SK-N-SH treated with all-trans-retinoic acid at 6 μM for 48 hours (cell line): ENCODE data around the gene PRRG4.

Source experiments
- ATAC-seq: fragments of 200-7000 bp; cut with Tn5 transposase; 3 replicates; pipeline ENCODE4 v1.9.1; 2020; ENCODE audit warnings: mild to moderate bottlenecking, moderate library complexity
- ARNTL ChIP-seq: fragments of 450-650 bp; formaldehyde crosslinking; IDR thresholded peaks from 2 replicates; pipeline ENCODE4 v1.5.0; 2020; ENCODE audit warnings: low read depth, mild to moderate bottlenecking, moderate library complexity, borderline replicate concordance
- BACH2 ChIP-seq: fragments of 250-450 bp; sonication (Bioruptor Pico); IDR thresholded peaks from 2 replicates; pipeline ENCODE4 v1.9.0; 2021; ENCODE audit warnings: mild to moderate bottlenecking, borderline replicate concordance
- CSDC2 ChIP-seq: fragments of 250-450 bp; sonication (Bioruptor Pico); IDR thresholded peaks from 2 replicates; pipeline ENCODE4 v1.5.0; 2020; ENCODE audit warnings: mild to moderate bottlenecking, moderate library complexity
- ESRRG ChIP-seq: fragments of 250-450 bp; sonication (Bioruptor Pico); IDR thresholded peaks from 2 replicates; pipeline ENCODE4 v1.6.1; 2021; ENCODE audit warnings: mild to moderate bottlenecking
- GLIS3 ChIP-seq: fragments of 250-450 bp; sonication (Bioruptor Pico); IDR thresholded peaks from 2 replicates; pipeline ENCODE4 v1.5.0; 2020; ENCODE audit warnings: mild to moderate bottlenecking, moderate library complexity
- ISL1 ChIP-seq: fragments of 250-450 bp; sonication (Bioruptor Pico); IDR thresholded peaks from 2 replicates; pipeline ENCODE4 v2.1.2; 2022; ENCODE audit warnings: mild to moderate bottlenecking, moderate library complexity
- OSR1 ChIP-seq: fragments of 250-450 bp; sonication (Bioruptor Pico); IDR thresholded peaks from 2 replicates; pipeline ENCODE4 v1.8.0; 2022; ENCODE audit warnings: moderate library complexity, mild to moderate bottlenecking, inconsistent platforms
- PATZ1 ChIP-seq: fragments of 250-450 bp; sonication (Bioruptor Pico); IDR thresholded peaks from 2 replicates; pipeline ENCODE4 v1.8.0; 2020; ENCODE audit warnings: mild to moderate bottlenecking, moderate library complexity, borderline replicate concordance
- POU6F1 ChIP-seq: fragments of 250-450 bp; sonication (Bioruptor Pico); IDR thresholded peaks from 2 replicates; pipeline ENCODE4 v1.8.0; 2021; ENCODE audit warnings: low read depth, mild to moderate bottlenecking, moderate library complexity, borderline replicate concordance
- PPARA ChIP-seq: fragments of 250-450 bp; sonication (Bioruptor Pico); IDR thresholded peaks from 2 replicates; pipeline ENCODE4 v1.5.0; 2020; ENCODE audit warnings: mild to moderate bottlenecking, borderline replicate concordance
- RARB ChIP-seq: fragments of 250-450 bp; sonication (Bioruptor Pico); IDR thresholded peaks from 2 replicates; pipeline ENCODE4 v1.8.0; 2021; ENCODE audit warnings: mild to moderate bottlenecking, moderate library complexity
- TOX ChIP-seq: fragments of 250-450 bp; sonication (Bioruptor Pico); IDR thresholded peaks from 2 replicates; pipeline ENCODE4 v1.8.0; 2021; ENCODE audit warnings: mild to moderate bottlenecking, moderate library complexity, borderline replicate concordance
- TSHZ2 ChIP-seq: fragments of 250-450 bp; sonication (Bioruptor Pico); IDR thresholded peaks from 2 replicates; pipeline ENCODE4 v1.5.0; 2020; ENCODE audit warnings: mild to moderate bottlenecking, moderate library complexity
- ZC3H10 ChIP-seq: fragments of 250-450 bp; sonication (Bioruptor Pico); IDR thresholded peaks from 2 replicates; pipeline ENCODE4 v1.5.1; 2021; ENCODE audit warnings: mild to moderate bottlenecking, moderate library complexity
- ZFP3 ChIP-seq: fragments of 250-450 bp; sonication (Bioruptor Pico); IDR thresholded peaks from 2 replicates; pipeline ENCODE4 v1.5.0; 2020; ENCODE audit warnings: mild to moderate bottlenecking, moderate library complexity
- ZFP30 ChIP-seq: fragments of 450-650 bp; formaldehyde crosslinking; IDR thresholded peaks from 2 replicates; pipeline ENCODE4 v1.5.0; 2022; ENCODE audit warnings: mild to moderate bottlenecking, moderate library complexity
- ZNF565 ChIP-seq: fragments of 450-650 bp; formaldehyde crosslinking; conservative IDR thresholded peaks from 2 replicates; pipeline ENCODE4 v1.5.0; 2020; ENCODE audit warnings: low read depth, mild to moderate bottlenecking, moderate library complexity
- ZNF70 ChIP-seq: fragments of 450-650 bp; formaldehyde crosslinking; IDR thresholded peaks from 2 replicates; pipeline ENCODE4 v1.5.0; 2020; ENCODE audit warnings: mild to moderate bottlenecking, moderate library complexity
- ZNF8 ChIP-seq: fragments of 450-650 bp; formaldehyde crosslinking; IDR thresholded peaks from 2 replicates; pipeline ENCODE4 v1.5.0; 2020; ENCODE audit warnings: mild to moderate bottlenecking, moderate library complexity
- TF ChIP-seq, protein P1 (sequence below): fragments of 250-450 bp; sonication (Bioruptor Pico); IDR thresholded peaks from 2 replicates; pipeline ENCODE4 v1.5.1; 2021; ENCODE audit warnings: mild to moderate bottlenecking, moderate library complexity
- TF ChIP-seq, protein P2 (sequence below): fragments of 250-450 bp; sonication (Bioruptor Pico); IDR thresholded peaks from 2 replicates; pipeline ENCODE4 v1.5.1; 2020; ENCODE audit warnings: low read depth, mild to moderate bottlenecking, moderate library complexity

Gene PRRG4

GRCh38 chr11:32893343-32894148 is 63.8 kb downstream of the PRRG4 start:
- TF ChIP-seq ZNF565 (CRISPR knock-in tag) = no peak
- TF ChIP-seq BACH2 (CRISPR knock-in tag) = no peak
- TF ChIP-seq TOX = no peak
- peak; percentile 76 for ATAC-seq

GRCh38 chr11:32894149-32894827 is 64.6 kb downstream of the PRRG4 start:
- TF ChIP-seq OSR1 (CRISPR knock-in tag) (no peak), ZNF8 (CRISPR knock-in tag) (no peak), ISL1 (no peak), ZC3H10 (CRISPR knock-in tag) (no peak), TSHZ2 (CRISPR knock-in tag) (no peak), POU6F1 (CRISPR knock-in tag) (no peak), PATZ1 (CRISPR knock-in tag) (no peak), ESRRG (CRISPR knock-in tag) (no peak), ZFP30 (CRISPR knock-in tag) (no peak), ARNTL (CRISPR knock-in tag) (no peak), ZNF70 (CRISPR knock-in tag) (no peak), ZNF565 (CRISPR knock-in tag) (no peak), GLIS3 (CRISPR knock-in tag) (no peak), RARB (CRISPR knock-in tag) (no peak), ZFP3 (CRISPR knock-in tag) (no peak), CSDC2 (no peak), TOX (no peak), BACH2 (CRISPR knock-in tag) (no peak)
- TF ChIP-seq, protein P1, sequence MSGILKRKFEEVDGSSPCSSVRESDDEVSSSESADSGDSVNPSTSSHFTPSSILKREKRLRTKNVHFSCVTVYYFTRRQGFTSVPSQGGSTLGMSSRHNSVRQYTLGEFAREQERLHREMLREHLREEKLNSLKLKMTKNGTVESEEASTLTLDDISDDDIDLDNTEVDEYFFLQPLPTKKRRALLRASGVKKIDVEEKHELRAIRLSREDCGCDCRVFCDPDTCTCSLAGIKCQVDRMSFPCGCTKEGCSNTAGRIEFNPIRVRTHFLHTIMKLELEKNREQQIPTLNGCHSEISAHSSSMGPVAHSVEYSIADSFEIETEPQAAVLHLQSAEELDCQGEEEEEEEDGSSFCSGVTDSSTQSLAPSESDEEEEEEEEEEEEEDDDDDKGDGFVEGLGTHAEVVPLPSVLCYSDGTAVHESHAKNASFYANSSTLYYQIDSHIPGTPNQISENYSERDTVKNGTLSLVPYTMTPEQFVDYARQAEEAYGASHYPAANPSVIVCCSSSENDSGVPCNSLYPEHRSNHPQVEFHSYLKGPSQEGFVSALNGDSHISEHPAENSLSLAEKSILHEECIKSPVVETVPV (CRISPR knock-in tag) = no peak
- ATAC-seq = peak; percentile 81

- no peak for ATAC-seq
- TF ChIP-seq ZFP30 (CRISPR knock-in tag) (no peak), PPARA (no peak), TSHZ2 (CRISPR knock-in tag) (no peak), ZC3H10 (CRISPR knock-in tag) (no peak), RARB (CRISPR knock-in tag) (no peak)
- TF ChIP-seq, protein P2, sequence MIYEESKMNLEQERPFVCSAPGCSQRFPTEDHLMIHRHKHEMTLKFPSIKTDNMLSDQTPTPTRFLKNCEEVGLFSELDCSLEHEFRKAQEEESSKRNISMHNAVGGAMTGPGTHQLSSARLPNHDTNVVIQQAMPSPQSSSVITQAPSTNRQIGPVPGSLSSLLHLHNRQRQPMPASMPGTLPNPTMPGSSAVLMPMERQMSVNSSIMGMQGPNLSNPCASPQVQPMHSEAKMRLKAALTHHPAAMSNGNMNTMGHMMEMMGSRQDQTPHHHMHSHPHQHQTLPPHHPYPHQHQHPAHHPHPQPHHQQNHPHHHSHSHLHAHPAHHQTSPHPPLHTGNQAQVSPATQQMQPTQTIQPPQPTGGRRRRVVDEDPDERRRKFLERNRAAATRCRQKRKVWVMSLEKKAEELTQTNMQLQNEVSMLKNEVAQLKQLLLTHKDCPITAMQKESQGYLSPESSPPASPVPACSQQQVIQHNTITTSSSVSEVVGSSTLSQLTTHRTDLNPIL (CRISPR knock-in tag) = no peak
These were observed 65.2 kb downstream of the PRRG4 start for GRCh38 chr11:32894921-32895320.
